ENCODE data around the gene AKR1A1.

DNA sequence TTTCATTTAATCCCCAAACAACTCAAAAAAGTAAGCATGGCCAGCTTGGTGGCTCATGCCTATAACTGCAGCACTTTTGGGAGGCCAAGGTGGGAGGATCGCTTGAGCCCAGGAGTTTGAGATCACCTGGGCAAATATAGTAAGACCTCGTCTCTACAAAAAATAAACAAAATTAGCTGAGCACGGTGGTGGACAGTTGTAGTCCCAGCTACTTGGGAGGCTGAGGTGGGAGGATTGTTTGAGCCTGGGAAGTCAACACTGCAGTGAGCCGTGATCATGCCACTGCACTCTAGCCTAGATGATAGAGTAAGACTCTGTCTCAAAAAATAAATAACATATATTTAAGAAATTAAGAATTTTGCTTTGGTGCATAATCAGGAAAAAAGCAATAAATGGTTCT lies 6.1 kb upstream of the AKR1A1 start:
- TF ChIP-seq, protein P1, sequence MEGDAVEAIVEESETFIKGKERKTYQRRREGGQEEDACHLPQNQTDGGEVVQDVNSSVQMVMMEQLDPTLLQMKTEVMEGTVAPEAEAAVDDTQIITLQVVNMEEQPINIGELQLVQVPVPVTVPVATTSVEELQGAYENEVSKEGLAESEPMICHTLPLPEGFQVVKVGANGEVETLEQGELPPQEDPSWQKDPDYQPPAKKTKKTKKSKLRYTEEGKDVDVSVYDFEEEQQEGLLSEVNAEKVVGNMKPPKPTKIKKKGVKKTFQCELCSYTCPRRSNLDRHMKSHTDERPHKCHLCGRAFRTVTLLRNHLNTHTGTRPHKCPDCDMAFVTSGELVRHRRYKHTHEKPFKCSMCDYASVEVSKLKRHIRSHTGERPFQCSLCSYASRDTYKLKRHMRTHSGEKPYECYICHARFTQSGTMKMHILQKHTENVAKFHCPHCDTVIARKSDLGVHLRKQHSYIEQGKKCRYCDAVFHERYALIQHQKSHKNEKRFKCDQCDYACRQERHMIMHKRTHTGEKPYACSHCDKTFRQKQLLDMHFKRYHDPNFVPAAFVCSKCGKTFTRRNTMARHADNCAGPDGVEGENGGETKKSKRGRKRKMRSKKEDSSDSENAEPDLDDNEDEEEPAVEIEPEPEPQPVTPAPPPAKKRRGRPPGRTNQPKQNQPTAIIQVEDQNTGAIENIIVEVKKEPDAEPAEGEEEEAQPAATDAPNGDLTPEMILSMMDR (IDR thresholded peaks at IDR 0.05), result no peak
- TF ChIP-seq POLR2A (IDR thresholded peaks at IDR 0.05), result no peak
